SK-N-SH treated with all-trans-retinoic acid at 6 μM for 48 hours (cell line): ENCODE measurements around the gene ARAP1.

ENCODE experiments used
- ATAC-seq: fragments of 200-7000 bp; cut with Tn5 transposase; 3 replicates; pipeline ENCODE4 v1.9.1; 2020; ENCODE audit warnings: mild to moderate bottlenecking, moderate library complexity
- ARNTL ChIP-seq: fragments of 450-650 bp; formaldehyde crosslinking; IDR thresholded peaks from 2 replicates; pipeline ENCODE4 v1.5.0; 2020; ENCODE audit warnings: low read depth, mild to moderate bottlenecking, moderate library complexity, borderline replicate concordance
- BACH2 ChIP-seq: fragments of 250-450 bp; sonication (Bioruptor Pico); IDR thresholded peaks from 2 replicates; pipeline ENCODE4 v1.9.0; 2021; ENCODE audit warnings: mild to moderate bottlenecking, borderline replicate concordance
- CSDC2 ChIP-seq: fragments of 250-450 bp; sonication (Bioruptor Pico); IDR thresholded peaks from 2 replicates; pipeline ENCODE4 v1.5.0; 2020; ENCODE audit warnings: mild to moderate bottlenecking, moderate library complexity
- CSRNP3 ChIP-seq: fragments of 250-450 bp; sonication (Bioruptor Pico); IDR thresholded peaks from 2 replicates; pipeline ENCODE4 v1.5.1; 2021; ENCODE audit warnings: mild to moderate bottlenecking, moderate library complexity
- ESRRG ChIP-seq: fragments of 250-450 bp; sonication (Bioruptor Pico); IDR thresholded peaks from 2 replicates; pipeline ENCODE4 v1.6.1; 2021; ENCODE audit warnings: mild to moderate bottlenecking
- GLIS3 ChIP-seq: fragments of 250-450 bp; sonication (Bioruptor Pico); IDR thresholded peaks from 2 replicates; pipeline ENCODE4 v1.5.0; 2020; ENCODE audit warnings: mild to moderate bottlenecking, moderate library complexity
- ISL1 ChIP-seq: fragments of 250-450 bp; sonication (Bioruptor Pico); IDR thresholded peaks from 2 replicates; pipeline ENCODE4 v2.1.2; 2022; ENCODE audit warnings: mild to moderate bottlenecking, moderate library complexity
- OSR1 ChIP-seq: fragments of 250-450 bp; sonication (Bioruptor Pico); IDR thresholded peaks from 2 replicates; pipeline ENCODE4 v1.8.0; 2022; ENCODE audit warnings: moderate library complexity, mild to moderate bottlenecking, inconsistent platforms
- POU6F1 ChIP-seq: fragments of 250-450 bp; sonication (Bioruptor Pico); IDR thresholded peaks from 2 replicates; pipeline ENCODE4 v1.8.0; 2021; ENCODE audit warnings: low read depth, mild to moderate bottlenecking, moderate library complexity, borderline replicate concordance
- PPARA ChIP-seq: fragments of 250-450 bp; sonication (Bioruptor Pico); IDR thresholded peaks from 2 replicates; pipeline ENCODE4 v1.5.0; 2020; ENCODE audit warnings: mild to moderate bottlenecking, borderline replicate concordance
- RARB ChIP-seq: fragments of 250-450 bp; sonication (Bioruptor Pico); IDR thresholded peaks from 2 replicates; pipeline ENCODE4 v1.8.0; 2021; ENCODE audit warnings: mild to moderate bottlenecking, moderate library complexity
- SNAI2 ChIP-seq: fragments of 250-450 bp; sonication (Bioruptor Pico); IDR thresholded peaks from 2 replicates; pipeline ENCODE4 v1.5.0; 2020; ENCODE audit warnings: mild to moderate bottlenecking, moderate library complexity
- TCF4 ChIP-seq: fragments of 250-450 bp; sonication (Bioruptor Pico); IDR thresholded peaks from 2 replicates; pipeline ENCODE4 v1.8.0; 2021; ENCODE audit warnings: mild to moderate bottlenecking, moderate library complexity, borderline replicate concordance
- TOX ChIP-seq: fragments of 250-450 bp; sonication (Bioruptor Pico); IDR thresholded peaks from 2 replicates; pipeline ENCODE4 v1.8.0; 2021; ENCODE audit warnings: mild to moderate bottlenecking, moderate library complexity, borderline replicate concordance
- ZFP3 ChIP-seq: fragments of 250-450 bp; sonication (Bioruptor Pico); IDR thresholded peaks from 2 replicates; pipeline ENCODE4 v1.5.0; 2020; ENCODE audit warnings: mild to moderate bottlenecking, moderate library complexity
- ZNF565 ChIP-seq: fragments of 450-650 bp; formaldehyde crosslinking; conservative IDR thresholded peaks from 2 replicates; pipeline ENCODE4 v1.5.0; 2020; ENCODE audit warnings: low read depth, mild to moderate bottlenecking, moderate library complexity
- ZNF70 ChIP-seq: fragments of 450-650 bp; formaldehyde crosslinking; IDR thresholded peaks from 2 replicates; pipeline ENCODE4 v1.5.0; 2020; ENCODE audit warnings: mild to moderate bottlenecking, moderate library complexity
- ZNF8 ChIP-seq: fragments of 450-650 bp; formaldehyde crosslinking; IDR thresholded peaks from 2 replicates; pipeline ENCODE4 v1.5.0; 2020; ENCODE audit warnings: mild to moderate bottlenecking, moderate library complexity
- TF ChIP-seq, protein P1 (sequence below): fragments of 250-450 bp; sonication (Bioruptor Pico); IDR thresholded peaks from 2 replicates; pipeline ENCODE4 v1.5.0; 2020; ENCODE audit warnings: mild to moderate bottlenecking, moderate library complexity
- TF ChIP-seq, protein P2 (sequence below): fragments of 250-450 bp; sonication (Bioruptor Pico); IDR thresholded peaks from 2 replicates; pipeline ENCODE4 v1.5.1; 2020; ENCODE audit warnings: low read depth, mild to moderate bottlenecking, moderate library complexity

ARAP1 gene

GRCh38 chr11:72687326-72687725 is 64.9 kb downstream of the ARAP1 start:
- no peak for ATAC-seq
- TF ChIP-seq PPARA (CRISPR knock-in tag) (no peak), POU6F1 (CRISPR knock-in tag) (no peak), ISL1 (CRISPR knock-in tag) (no peak), ZNF8 (CRISPR knock-in tag) (no peak), GLIS3 (CRISPR knock-in tag) (no peak), CSDC2 (CRISPR knock-in tag) (no peak), BACH2 (CRISPR knock-in tag) (no peak), TCF4 (CRISPR knock-in tag) (no peak)
- TF ChIP-seq, protein P1, sequence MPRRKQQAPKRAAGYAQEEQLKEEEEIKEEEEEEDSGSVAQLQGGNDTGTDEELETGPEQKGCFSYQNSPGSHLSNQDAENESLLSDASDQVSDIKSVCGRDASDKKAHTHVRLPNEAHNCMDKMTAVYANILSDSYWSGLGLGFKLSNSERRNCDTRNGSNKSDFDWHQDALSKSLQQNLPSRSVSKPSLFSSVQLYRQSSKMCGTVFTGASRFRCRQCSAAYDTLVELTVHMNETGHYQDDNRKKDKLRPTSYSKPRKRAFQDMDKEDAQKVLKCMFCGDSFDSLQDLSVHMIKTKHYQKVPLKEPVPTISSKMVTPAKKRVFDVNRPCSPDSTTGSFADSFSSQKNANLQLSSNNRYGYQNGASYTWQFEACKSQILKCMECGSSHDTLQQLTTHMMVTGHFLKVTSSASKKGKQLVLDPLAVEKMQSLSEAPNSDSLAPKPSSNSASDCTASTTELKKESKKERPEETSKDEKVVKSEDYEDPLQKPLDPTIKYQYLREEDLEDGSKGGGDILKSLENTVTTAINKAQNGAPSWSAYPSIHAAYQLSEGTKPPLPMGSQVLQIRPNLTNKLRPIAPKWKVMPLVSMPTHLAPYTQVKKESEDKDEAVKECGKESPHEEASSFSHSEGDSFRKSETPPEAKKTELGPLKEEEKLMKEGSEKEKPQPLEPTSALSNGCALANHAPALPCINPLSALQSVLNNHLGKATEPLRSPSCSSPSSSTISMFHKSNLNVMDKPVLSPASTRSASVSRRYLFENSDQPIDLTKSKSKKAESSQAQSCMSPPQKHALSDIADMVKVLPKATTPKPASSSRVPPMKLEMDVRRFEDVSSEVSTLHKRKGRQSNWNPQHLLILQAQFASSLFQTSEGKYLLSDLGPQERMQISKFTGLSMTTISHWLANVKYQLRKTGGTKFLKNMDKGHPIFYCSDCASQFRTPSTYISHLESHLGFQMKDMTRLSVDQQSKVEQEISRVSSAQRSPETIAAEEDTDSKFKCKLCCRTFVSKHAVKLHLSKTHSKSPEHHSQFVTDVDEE (CRISPR knock-in tag) = no peak
- TF ChIP-seq, protein P2, sequence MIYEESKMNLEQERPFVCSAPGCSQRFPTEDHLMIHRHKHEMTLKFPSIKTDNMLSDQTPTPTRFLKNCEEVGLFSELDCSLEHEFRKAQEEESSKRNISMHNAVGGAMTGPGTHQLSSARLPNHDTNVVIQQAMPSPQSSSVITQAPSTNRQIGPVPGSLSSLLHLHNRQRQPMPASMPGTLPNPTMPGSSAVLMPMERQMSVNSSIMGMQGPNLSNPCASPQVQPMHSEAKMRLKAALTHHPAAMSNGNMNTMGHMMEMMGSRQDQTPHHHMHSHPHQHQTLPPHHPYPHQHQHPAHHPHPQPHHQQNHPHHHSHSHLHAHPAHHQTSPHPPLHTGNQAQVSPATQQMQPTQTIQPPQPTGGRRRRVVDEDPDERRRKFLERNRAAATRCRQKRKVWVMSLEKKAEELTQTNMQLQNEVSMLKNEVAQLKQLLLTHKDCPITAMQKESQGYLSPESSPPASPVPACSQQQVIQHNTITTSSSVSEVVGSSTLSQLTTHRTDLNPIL (CRISPR knock-in tag) = no peak

DNA sequence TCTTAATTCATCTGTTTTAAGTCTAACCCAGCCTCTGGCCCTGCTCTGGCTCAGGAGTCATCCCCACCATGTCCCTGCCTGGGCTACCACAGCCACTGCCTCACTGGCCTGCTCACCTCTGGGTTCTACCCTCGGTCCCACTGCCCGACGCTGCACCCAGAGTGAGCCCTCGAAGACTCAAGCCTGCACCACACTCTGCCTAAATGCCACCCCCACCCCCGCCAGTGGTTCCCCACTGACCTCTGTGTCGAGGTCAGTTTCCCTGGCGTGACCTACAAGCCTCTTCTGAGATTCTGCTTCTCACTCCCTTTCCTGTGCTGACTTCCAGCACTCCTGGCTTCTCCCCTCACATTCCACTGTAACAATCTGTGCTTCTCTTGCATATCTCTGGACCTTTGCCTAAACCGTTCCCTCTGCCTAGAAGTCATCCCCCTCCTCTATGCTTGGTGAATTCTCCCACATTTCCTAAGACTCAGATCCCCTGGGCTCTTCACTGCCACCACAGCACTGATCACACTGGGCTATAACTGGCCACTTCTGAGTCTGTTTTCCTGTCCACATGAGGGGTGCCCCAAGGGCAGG is 65.5 kb downstream of the ARAP1 start:
- no peak for ATAC-seq
- TF ChIP-seq ZNF565 (CRISPR knock-in tag) = no peak
- TF ChIP-seq ISL1 (CRISPR knock-in tag) = no peak
- TF ChIP-seq SNAI2 (CRISPR knock-in tag) = no peak

GRCh38 chr11:72685560-72686480 is 66.4 kb downstream of the ARAP1 start:
- ATAC-seq = no peak
- no peak for TF ChIP-seq OSR1
- TF ChIP-seq ESRRG (CRISPR knock-in tag) = no peak
- no peak for TF ChIP-seq TOX (CRISPR knock-in tag)
- no peak for TF ChIP-seq BACH2 (CRISPR knock-in tag)
- TF ChIP-seq ARNTL (CRISPR knock-in tag) = no peak
- TF ChIP-seq, protein P2 (CRISPR knock-in tag) = no peak
- TF ChIP-seq RARB (CRISPR knock-in tag) = no peak
- TF ChIP-seq CSRNP3 (CRISPR knock-in tag) = no peak
- no peak for TF ChIP-seq ZFP3
- no peak for TF ChIP-seq PPARA (CRISPR knock-in tag)
- no peak for TF ChIP-seq ZNF70 (CRISPR knock-in tag)
